Measurements from ENCODE around the gene MAP1LC3B.

MAP1LC3B gene

DNA sequence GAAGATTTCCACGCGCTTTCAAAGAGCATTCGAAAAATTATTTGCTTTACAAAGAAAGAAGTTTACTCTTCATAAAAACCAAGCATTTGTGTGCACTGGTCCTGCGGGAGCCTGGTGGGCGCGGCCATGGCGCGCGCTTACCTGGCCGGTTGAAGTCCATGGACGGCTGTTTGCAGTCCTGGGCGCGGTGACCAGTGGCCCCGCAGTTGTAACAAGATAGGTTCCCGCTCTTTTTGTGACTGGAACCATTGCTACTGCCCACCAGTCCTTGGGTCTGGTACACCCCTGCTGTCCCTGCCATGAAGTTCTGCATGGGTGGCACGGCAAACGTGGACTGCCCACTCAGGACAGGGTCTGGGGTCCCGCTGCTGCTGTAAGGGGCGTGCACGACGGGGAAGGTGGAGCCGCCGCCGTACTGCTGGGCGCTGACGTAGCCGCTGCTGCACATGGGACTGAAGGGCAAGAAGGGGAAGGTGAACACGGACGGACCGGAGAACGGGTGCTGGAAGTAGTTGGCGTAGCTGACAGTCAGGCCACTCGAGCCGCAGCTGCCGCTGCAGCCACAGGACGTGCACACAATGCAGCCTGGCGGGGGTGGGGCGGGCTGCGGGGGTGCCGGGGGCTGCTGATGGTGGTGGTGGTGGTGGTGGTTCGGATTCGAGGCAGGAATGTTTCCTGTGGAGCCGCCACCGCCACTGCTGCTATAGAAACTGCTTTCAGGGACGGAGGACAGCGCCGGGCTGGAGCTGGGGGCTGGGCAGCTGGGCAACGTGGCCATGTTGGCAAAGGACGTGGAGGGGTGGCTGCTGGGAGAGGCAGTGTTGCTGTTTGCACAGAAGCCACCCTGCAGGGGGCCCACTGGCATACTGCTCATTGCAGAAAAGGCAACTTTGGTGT lies 19.5 kb downstream of the MAP1LC3B start:
- no peak for DNase-seq

- no peak for DNase-seq
Observed at GRCh38 chr16:87412371-87412995, 20.3 kb downstream of the MAP1LC3B start.

- no peak for DNase-seq
Observed at GRCh38 chr16:87412996-87413421, 20.9 kb downstream of the MAP1LC3B start.

DNA sequence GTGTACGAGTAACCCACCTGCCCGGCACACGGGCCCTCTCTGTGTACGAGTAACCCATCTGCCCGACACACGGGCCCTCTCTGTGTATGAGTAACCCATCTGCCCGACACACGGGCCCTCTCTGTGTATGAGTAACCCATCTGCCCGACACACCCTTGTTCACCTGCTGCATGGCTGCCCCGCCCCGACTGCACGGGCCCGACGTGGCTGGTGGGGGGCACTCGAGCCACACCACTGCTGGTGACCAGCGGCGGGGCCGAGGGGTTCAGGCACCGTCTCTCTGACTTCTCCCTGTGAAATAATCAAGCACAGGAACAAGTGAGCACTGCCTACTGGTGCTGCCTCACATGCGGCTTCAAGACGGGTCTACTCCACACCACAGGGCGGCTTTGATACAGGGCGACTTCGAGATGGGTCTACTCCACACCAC lies 22.1 kb downstream of the MAP1LC3B start:
- DNase-seq, result no peak

GRCh38 chr16:87415441-87415840 lies 23.3 kb downstream of the MAP1LC3B start:
- no peak for DNase-seq

DNA sequence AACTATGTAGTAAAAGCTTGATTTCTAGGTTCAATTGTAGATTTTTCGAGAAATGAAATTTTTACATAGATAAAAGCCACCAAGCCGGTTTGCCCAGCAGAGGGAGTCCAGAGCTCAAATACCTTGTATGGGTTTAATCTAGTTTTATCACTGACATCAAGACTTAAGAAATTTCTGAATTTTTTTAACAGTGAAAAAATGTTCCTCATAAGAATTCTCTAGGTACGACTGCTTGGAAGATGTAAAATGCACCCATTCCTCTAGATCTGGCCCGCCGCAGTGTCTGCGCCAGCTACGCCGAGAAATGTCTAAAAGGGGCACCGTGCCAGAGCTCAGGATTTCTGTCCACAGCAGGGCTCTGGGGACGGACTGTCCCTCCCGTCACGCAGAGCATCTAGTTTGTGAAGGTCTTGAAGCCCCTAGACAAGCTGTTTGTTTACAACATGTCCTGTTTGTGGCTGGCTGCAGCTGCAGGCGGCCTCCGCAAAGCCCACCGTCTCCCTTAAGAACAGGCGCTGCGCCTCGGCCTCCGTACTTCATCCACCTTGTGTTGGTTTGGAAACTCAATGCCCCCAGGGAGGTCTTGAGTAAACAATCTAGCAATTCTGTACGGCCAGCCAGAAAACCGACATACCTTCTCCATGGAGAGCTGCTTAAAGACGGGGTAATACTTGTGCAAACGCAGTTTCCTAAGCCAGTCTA lies 24.8 kb downstream of the MAP1LC3B start:
- DNase-seq, result no peak

DNA sequence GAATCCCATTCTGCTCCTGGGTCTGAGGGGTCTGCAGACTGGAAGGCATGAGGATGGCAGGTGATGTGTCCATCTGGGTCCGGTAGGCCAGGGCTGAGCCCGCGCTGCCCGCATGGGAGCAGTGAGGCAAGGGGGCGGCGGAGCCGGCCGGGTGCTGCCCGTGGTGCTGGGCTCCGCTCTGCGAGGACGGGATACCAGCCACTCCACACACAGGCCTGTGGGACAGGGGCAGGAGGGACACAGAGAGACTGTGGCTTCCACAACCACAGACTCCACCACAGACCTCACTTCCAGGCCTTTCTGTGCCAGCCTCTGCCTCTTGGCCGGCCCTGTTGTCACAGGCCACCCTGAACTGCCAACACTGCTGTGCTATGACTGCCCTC lies 25.4 kb downstream of the MAP1LC3B start:
- no peak for DNase-seq

DNA sequence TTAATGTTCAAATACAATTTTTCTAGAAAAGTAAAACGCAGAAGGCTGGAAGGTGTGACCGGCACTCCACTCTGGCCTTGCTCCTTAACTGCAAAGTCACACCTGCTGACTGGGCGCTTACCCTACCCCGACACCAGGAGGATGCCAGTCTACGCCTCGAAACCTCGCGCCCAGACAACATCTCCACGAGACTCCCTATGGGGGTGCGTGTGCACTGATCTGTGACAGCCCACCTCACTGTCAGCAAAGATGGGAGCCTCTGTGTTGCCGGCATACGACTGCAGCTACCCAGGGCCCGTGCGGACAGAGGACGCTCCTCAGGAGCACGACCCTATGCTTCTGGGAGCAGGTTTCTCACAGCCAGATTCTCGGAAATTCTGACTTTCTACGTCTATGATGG lies 26.1 kb downstream of the MAP1LC3B start:
- no peak for DNase-seq

DNA sequence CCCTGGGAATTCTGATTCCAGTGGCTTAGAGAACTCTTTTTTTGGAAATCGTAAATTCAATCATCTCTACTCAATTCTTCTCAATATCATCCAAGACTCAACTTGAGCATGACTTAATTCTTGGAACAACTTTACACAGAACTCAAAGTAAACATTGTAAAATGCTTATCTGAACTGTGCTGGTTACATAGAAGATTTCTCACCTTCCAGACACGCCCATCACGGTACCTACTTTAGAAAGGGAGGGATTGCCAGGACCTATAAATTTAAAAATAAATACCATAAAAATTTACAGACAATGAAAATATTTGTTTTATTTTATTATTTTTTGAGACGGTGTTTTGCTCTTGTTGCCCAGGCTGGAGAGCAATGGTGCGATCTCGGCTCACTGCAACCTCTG lies 26.5 kb downstream of the MAP1LC3B start:
- no peak for DNase-seq

DNA sequence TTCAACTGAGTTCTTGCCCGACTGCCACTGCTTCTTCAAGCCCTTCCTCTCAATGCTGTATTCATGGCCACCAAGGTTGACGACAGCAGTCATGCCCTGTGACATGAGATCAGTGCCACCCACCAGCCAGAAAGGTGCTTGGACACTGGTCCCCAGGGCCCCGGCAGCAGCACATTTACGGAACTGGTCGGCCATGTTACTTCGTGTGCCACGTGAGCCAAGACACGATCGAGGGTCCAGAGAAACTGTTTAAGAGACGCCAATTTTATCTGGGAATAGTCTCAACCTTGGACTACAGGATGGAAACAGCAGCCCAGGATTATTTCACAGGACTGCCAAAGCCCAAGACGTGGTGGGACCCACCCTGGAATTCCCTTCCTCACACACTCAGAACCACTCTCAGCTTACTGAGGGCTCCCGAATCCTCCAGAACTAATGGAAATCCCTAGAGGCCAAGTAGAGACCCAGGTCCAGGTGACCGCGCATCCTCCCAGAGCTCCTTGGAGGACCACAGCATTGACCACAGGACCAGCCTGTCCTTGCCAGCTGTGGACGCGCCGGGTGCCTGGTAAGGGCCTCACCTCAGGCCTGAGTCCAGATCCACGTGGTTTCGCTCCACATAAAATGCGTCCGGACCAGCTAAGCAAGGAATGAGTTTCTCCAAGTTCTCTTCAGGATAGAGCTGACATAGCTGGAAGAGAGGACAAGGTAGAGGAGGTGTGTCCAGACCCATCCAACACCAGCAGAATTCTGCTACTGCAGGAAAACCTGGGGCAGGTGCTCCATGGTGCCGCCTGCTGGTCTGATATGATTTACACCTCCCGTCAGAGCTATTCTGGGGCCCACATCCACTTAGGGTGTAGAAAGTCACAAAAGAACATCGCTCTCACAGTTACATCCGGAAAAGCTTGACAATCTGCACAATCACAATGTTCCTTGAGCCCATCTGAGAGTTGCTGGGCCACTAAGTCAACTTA lies 28.2 kb downstream of the MAP1LC3B start:
- no peak for DNase-seq

DNA sequence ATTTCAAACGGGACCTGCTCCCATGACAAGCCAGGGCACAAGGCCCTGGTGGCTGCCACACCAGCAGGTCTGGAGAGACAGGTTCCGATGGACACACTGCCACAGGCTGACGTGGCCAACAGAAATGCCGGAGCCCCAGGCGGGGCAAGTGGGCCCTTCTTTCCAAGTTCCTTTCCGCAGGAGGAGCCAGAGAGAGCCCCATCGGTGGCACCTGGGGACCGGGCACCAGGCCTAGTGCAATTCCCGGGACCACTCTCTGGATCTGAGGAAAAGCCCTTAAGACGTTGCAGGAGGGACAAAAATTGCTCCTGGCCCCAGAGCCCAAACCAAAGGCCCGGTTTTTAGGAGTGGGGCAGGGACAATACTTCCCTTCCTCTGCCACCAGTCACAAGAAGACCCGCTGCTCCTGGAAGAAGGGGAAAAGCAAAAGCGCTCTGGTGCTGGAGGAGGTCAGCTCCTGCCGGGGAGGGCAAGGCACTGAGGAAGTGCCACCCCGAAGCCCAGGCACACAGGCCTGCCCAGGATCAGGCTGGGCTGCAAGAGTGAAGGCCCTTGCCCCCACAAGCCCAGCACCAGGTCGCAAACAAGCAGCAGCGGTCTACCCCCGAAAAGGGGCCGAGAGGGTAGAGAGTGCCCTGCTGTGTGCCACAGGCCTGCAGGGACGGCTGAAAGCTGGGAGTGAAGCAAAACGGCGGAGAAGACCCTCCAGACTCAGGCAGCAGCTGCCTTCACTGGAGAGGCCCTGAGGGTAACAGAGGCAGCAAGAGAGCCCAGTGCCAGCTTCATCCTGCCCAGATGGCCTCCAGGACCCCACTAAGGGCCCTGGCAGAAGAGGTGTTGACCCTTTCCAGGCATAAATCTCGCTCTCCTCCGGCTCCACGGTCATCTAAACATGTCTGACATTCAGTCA lies 29.1 kb downstream of the MAP1LC3B start:
- DNase-seq, result no peak

GRCh38 chr16:87422106-87422505 lies 30.0 kb downstream of the MAP1LC3B start:
- no peak for DNase-seq

GRCh38 chr16:87423429-87423828 lies 31.3 kb downstream of the MAP1LC3B start:
- DNase-seq, result no peak

- DNase-seq, result no peak
Observed at GRCh38 chr16:87424266-87424665, 32.1 kb downstream of the MAP1LC3B start.

DNA sequence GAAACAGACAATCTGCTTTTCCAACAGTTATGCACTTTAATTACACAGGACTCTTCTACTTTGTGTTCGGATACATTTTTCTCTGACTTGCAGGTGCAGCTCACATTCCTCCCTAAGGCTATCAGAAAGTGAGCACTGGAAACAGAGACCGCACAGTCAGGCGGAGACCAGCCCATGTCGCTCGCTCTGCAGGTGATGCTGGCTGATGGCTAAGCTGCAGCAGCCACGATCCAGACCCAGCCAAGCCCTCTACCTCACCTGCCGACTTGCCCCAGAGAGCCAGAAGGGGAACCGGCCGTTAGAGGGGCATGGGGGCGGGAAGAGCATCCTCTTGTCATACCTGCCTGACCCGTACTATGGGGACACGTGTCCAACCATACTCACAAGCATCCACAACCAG lies 33.8 kb downstream of the MAP1LC3B start:
- DNase-seq, result no peak

DNA sequence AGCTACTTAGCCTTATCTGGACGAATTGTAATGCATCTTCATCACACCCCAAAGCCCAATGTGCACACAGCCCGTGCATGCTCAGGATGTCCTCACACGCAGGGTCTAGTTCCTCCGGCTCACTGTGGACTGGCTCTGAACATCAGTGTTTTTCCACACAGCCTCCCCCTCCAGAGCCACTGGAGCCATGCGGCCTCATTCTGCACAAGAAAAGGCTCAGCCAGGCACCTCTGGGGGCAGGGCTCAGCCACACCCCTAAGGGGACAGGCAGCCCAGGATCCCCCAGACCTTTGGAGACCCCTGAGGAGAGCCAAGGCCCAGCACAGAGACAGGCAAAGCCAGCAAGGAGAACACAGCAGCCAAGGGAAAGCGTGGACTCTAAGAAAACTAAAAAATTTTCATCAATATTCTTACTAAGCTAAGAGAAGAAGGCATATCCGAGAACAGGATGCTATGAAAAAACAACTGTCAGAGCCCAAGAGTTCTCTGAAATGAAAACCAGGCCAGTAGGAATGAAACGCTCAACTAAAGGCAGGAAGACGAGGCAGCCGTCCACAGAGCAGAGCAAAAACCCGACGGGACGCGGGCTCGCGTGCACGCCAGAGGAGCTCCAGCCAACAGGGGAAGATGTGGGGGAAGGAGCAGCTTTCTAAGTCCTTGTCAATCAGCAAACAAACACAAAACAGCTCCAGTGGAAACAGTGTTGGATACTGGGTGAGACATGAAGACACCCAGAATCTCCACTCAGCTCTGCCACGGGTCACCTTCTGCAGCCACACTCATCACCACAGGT lies 34.5 kb downstream of the MAP1LC3B start:
- no peak for DNase-seq

DNA sequence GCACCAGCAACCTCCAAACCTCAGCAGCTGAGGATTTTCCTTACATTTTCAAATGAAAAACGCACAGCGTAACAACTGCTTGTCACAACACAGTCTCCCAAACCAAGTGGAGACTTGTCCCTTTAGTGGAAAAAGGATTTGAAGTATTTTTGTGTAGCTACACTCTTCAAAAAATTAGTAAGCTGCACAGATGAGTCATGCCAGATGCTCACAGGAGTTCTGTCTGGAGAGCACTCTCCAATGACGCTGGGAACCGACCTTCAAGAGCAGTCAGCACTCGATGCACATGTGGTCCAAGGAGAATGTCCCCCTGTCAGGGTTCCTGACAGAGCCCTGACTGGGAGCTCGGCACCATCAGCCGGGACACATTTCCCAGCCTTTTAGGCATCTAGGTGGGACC lies 39.8 kb downstream of the MAP1LC3B start:
- DNase-seq, result no peak

GRCh38 chr16:87432330-87432915 lies 40.3 kb downstream of the MAP1LC3B start:
- DNase-seq, result no peak

DNA sequence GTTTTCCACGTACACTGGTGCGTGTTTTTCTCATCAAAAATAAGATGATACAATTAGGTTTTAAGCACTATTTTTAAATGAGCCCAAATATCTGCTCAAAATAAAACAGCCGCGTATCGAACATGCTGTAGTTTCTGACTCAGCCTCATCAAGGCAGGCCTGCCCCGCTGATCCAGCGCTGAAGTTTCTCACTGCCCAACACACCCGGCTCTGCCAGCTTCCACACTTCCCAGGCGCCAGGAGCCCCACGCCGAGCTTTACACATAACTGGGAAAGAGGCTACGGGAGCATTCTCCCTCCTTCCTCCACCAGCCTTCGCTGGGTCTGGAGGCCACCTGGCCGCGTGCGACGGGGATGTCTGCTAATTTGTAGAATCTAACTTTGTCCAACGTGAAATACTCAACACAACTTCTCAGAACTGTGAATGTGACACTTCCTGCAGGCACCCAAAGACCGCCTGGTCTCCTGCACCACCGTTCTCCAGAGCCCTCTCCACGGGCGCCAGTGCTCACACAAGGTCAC lies 42.1 kb downstream of the MAP1LC3B start:
- no peak for DNase-seq
